HG03439 (cell line): ENCODE data around the gene EDEM1.
"Not testable (repeated sequence)": the region's sequence is repeated elsewhere in the genome, so short reads cannot be mapped to it uniquely, and the experiment has no call there.

Experiments used
- ATAC-seq: cut with Tn5 transposase; IDR thresholded peaks from one replicate; pipeline ENCODE4 v1.9.1; 2021; ENCODE audit warnings: mild to moderate bottlenecking, moderate library complexity; ENCODE audit not compliant: unreplicated experiment

Gene EDEM1

DNA sequence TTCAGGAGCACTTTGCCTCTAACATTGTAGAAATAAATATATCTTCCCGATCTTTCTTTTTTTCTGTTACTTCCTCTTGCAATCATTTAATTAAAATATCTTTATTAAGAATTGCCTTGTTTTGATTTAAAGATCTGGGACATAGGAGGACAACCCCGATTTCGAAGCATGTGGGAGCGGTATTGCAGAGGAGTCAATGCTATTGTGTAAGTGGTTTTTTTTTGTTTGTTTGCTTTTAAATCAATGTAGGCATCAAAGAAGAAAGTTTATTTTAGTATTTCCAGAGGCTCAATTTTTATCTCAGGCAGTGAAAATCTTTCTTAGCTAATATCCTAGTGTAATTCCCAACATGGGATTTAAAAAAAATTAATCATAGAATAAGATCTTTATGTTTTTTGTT lies 15.5 kb upstream of the EDEM1 start:
- ATAC-seq, result no peak

DNA sequence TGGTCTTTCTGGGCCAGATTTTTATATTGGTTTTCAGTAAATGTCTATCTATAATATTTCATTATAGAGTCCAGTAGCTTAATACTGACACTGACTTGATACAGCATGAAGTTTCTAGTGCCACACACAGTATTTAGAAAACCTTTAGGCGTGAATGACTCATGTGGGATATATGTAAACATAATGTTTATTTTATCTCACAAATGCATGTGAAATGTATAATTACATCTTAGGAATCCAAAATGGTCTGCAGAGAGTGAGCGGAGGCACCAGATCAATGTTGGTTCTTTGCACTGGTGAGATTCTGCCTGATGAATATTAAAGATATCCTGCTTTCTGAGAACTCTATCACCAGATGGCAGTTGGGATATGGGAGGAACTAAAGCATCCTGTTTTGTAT lies 8.5 kb upstream of the EDEM1 start:
- not testable (repeated sequence) for ATAC-seq

DNA sequence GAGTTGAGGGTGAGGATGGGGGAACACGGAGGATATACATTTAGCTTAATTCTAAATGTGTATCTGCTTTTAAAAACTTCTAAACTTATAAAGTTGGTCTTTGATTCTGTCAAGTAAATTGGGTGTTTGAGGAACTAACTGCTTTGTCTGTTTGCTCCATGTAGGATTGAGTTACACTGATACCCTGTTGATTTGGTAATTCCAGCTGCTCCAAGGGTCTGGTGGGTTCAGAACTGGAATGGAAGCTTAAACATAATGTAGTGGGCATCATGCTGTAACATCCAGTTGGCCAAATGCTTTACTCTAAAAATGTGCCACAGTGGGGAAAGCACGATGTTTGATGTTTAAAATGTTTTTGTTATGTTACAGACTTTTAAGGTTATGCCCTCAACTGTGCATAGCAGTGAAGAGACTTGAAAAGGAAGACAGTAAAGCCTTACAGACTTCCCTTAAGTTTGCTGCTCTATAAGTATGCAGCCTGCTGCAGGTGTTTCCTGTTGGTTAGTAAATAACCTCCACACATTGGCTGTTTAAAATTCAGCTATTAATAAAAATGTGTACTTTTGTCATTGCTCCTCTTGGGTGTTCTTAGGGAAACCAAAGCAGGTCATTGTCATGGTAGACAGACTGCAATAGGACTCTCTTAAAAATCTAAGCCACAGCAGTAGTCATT lies 5.9 kb upstream of the EDEM1 start:
- peak; percentile 69 for ATAC-seq

DNA sequence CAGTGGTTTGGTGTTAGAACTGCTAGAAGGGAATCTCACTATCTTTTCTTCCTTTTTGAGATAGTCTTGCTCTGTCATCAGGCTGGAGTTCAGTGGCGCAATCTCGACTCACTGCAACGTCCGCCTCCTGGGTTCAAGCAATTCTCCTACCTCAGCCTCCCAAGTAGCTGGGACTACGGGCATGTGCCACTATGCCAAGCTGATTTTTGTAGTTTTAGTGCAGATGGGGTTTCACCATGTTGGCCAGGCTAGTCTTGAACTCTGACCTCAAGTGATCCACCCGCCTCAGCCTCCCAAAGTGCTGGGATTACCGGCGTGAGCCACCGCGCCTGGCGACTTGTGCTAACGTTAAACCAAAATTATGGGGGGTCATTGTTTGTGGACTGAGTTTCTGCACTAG lies 3.8 kb upstream of the EDEM1 start:
- ATAC-seq, result not testable (repeated sequence)

DNA sequence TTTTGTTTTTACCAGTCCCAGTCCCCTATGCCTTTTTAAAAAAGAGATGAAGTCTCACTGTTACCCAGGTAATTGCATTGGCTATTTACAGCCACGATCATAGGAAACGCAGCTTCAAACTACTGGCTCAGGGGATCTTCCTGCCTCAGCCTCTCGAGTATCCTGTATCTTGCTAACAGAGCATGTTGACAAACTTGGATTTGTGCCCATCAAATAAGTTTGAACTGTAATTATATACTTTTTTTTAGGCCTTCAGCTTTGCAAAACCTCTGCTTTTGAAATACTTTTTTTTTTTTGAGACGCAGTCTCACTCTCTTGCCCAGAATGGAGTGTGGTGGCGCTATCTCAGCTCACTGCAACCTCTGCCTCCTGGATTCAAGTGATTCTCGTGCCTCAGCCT lies 3.0 kb upstream of the EDEM1 start:
- no peak for ATAC-seq

DNA sequence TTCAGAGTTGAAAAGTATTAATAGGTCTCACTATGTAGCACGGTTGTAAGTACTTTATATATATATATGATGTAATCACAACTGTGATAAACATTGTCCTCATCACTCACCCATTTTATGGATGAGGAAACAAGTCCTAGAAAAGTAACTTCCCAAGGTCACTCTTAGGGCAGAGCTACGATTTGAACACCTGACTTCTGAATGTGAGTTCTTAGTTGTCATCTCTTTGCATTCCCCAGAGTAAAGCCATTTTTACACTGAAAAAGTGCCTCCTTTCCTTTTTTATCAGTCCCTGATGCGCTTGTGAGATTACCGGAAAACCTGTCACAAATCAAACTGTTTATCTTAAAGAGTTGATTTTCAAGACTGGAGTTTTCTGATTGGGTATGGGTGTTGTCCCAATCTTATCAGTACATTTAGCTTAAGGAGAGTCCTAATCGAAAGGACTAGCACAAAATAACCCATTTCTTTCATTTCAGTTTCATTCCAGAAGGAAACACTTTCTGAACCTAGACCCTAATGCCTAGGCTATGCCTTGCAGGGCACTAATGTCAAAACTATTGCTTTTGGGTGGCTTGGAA lies 2.3 kb upstream of the EDEM1 start:
- ATAC-seq, result no peak

DNA sequence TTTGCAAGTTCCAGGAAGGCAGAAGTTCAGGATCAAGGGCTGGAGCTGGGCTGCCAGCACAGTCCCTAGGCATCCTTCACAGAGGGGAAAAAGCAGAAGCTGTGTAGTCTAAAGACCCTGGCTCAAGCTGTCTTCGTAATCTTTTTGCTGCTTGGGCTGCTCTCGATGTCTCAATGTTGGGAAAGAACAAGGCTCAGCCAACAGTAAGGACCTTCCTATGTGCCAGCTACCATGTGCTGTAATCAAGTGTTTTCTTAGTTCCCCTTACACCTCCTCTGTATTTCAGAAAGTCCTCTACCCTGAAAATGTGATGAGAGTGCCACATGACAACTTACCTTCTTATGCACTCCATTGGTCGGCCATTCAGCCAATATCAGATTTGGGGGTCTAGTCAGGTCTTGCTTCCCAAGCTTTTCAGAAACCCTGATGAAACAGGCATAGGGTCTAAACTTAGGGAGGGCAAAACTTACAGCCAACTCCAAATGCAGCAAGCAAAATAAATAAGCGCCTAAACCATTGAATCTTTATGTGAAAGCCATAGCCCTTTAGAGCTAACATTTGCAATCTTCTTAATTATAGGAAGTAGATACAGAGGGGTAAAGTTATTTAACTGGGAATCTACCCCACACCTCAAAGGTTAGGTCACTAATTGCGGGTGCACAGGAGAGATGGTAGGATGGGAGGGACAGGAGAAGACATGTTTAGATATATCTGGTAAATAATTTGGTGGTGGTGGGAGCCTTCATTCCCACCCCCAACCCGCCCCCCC lies 1.2 kb upstream of the EDEM1 start:
- no peak for ATAC-seq

DNA sequence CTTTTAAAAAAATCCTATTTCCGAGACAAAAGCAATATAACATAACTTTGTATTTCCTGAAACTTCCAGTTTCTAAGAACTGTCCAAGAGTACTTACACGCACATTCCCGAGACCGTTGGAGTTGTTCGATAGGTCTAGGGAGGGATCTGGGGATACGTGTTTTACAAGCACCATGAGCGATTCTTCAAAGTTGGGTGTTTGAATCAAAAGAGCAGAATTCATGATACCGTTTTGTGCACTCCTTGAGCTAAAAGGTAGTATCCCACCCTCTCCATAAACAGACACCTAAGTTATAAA lies 700 bp upstream of the EDEM1 start:
- ATAC-seq, result no peak

DNA sequence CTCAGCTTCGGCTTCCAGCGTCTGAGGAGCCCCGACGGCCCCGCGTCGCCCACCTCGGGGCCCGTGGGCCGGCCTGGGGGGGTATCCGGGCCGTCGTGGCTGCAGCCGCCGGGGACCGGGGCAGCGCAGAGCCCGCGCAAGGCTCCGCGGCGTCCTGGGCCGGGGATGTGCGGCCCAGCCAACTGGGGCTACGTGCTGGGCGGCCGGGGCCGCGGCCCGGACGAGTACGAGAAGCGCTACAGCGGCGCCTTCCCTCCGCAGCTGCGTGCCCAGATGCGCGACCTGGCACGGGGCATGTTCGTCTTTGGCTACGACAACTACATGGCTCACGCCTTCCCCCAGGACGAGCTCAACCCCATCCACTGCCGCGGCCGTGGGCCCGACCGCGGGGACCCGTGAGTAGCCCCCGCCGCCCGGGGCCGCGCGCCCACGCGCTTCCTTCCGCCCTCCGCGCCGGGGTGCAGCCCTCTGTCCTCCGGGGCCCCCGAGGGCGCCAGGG lies 462 bp downstream of the EDEM1 start:
- ATAC-seq, result peak; percentile 18

DNA sequence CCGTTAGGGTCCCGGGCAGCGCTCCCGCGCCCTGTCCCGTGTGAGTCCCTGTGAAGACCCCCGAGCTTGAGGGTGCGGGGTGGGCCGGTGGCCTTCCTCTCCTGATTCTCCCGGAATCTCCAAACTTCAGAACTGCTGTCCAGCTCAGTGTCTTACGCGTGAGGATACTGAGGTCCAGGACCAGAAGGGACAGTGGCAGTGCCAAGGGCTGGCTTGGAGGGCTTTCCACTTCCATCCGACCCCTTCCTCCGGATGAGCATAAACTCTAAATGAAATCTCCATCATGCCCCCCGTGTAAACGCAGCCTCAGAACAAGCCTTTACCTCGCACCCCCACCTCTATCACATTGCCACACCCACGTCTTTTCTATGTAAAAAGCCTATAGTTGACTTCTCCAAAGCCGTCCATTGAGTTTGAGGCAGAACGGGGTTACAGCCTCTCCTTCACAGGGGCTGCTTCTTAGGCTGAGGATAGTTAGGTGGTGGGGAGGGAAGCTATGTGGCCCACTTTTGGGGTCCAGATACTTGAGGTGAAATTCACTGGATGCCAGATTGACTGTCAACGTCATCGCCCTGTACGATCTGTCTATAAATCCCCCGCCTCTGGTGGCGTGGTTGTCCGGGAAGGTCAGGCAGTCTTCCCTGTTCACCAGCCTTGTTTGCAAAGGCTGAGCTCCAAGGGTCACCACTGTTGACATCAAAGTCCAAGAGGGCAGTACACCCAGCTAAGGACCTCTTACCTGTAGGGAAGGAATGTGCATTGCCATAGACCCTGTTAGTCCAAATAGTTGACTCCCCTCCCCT lies 1.1 kb downstream of the EDEM1 start:
- no peak for ATAC-seq

DNA sequence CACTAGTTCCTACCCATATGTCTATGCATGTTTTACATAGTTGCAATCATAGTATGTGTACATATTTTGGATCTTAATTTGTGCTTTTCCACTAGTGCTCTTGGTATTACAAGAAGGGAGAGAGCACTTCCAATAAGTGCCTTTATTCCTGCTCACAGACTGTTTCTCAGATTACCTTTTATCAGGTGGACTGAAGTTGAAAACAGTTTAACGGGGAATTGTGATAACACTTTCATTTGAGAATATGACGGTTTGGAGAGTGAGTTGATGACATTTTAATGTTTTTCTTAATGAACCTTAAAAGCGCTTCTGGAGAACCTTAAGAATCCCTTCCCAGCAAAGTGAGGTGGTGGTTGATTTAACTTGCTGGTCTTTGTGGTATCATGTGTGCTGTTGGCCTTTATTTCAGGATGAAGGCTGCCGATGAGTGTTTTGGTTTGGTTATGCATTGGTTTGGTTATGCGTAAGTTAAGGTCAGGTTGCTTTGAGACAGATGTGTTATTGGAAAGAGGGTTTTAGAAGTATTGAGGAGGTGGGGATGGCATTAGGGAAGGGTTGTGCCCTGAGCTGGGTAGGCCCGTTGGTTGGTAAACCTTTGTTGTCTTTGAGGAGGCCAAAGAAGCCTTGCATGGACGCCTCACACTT lies 2.8 kb downstream of the EDEM1 start:
- ATAC-seq, result no peak

DNA sequence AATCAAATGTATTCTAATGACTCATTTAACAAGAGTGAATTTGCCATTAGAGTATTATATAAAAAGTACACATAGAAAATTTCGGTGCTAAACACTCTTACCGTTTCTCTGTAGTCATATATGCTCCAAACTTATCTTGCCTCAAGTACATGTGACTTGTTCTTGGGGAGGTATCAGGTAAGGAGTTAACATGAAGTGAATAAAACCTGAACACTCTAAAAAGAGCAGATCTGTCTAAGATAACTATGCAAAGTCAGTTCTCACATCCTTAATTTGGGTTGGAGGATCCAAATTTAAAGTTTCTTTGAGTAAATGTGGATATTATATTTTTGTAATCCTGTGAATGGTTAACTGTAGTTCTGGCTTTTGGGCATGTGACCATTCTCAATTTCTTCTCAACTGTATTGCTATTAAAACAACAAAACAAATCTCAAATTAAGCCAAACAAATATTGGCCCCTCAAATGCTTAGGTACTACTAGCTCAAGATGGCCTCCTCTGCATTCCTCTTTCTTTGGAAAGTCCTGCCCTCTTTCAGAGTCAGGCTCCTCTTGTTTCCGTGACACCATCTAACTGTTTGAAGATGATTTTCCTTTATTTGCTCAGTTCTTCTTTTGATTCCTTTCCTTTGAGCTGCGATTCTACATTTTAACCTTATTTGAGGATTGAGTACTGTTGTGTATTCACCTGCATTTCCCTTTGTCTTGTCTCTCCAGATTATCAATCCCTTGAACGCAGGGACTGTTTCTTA lies 4.2 kb downstream of the EDEM1 start:
- ATAC-seq, result no peak

DNA sequence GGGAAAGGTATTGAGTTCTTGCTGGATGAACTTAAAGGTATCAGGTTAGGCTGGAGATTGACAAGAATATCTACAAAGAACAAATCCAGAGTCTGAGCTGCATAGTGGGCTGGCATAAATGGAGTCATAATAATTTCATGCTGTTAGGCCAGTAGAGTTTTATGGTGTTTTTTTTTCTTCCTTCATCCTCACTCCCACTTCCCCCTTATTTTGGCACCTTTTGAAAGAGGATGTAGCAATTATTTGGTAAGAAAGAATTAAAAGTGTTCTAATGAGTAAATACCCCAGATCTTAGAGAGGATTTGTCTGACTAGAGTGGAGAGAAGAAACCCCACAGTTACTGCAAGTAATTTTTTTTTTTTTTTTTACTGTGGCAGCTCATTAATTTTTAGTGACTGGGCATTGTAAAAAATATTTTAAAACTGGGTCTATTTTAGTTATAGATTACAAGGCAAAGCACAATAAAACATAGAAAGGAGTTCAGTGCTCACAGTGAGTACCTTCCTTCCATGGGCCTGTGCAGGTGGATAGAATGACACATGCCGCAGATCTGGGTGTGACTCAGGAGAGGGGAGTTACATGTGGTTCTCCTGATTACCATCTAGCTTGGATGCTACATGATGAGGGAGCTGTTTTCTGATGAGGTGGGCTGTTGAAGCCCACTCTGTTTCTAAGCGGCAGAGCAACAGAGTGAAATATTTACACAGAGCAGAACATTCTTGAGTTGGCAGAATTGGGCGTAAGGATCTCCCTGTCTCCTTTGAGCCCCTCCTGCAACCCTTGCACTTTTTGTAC lies 5.3 kb downstream of the EDEM1 start:
- ATAC-seq, result no peak

DNA sequence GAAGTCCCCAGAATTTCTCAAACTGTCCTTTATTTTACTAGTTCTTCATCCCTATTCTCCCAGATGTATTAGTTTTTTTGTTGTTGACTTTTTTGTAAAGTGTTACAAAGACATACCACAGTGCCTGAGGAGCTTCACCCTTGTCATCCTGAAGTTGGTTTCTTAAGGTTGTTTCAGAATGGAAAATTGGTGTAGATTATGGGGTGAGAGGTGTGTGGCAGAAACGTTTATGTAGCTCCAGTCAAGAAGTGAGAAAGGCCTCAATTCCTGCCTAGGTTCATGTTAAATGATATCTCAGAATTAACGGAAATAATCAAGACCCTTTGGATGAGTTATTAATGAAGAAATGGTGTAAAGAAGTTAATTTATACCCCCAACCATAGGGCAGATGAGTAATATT lies 6.8 kb downstream of the EDEM1 start:
- no peak for ATAC-seq

DNA sequence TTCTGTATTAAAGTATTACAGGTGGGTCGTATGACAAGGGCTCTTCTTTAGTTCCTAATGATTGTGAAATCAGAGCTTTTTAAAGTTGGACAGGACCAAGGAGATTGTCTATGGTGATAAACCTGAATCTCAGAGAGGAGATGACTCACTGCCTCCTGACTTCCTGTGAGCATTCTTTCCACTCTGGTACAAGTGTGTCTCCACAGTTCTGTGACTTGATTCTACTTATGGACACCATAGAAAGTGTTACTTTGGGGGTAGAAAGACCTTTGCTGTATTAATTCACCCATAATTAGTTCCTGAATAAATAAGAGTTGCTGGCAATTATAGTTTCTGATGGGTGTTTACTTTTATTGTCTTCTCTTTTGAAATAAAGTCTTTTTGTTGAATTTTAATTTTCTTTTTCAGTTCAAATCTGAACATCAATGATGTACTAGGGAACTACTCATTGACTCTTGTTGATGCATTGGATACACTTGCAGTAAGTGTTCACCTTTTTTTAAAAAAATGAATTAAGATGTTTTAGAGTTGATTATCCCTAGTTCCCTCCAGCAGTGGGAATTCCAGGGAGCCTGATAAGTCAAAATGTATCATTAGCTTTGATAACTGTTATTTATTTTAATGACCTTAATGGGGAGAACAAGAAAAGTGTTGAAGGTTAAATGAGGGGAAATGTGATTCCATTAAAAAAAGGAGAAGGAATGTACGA lies 7.4 kb downstream of the EDEM1 start:
- ATAC-seq, result peak; percentile 28

DNA sequence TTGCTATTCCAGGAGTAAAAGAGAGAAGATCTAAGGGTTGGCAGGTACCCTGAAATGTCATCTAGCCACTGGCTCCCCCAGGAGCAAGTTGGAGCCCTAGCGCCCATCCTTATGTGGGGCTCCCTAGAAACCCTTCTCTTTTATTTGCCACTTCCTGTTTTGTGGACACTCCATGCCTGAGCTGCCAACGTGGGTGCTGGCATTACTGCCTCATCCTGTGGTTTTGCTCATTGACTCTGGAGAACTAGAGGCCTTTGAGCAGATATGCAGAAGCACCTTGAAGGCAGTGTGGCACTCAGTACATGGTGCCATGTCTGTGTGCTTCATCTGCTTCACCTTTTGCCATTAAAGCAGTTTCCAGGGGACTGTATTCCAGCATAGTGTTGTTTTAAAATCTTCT lies 8.1 kb downstream of the EDEM1 start:
- ATAC-seq, result no peak

DNA sequence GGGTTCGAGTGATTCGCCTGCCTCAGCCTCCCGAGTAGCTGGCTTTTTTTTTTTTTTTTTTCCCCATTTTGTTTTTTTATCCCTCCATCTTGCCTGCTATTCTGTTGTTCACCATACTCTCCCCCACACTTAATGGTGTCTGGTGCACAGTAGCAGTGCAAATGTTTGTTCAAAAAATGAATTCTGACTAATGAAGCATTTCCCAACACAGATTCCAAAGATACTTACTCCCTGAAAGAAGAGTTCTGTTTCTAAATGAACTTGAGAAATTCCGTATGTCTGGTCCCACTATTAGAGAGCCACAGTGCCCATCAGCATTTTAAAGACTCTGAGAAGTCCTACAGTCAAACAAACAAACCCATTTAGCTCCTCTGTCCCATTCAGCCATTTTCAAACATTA lies 9.5 kb downstream of the EDEM1 start:
- ATAC-seq, result no peak

DNA sequence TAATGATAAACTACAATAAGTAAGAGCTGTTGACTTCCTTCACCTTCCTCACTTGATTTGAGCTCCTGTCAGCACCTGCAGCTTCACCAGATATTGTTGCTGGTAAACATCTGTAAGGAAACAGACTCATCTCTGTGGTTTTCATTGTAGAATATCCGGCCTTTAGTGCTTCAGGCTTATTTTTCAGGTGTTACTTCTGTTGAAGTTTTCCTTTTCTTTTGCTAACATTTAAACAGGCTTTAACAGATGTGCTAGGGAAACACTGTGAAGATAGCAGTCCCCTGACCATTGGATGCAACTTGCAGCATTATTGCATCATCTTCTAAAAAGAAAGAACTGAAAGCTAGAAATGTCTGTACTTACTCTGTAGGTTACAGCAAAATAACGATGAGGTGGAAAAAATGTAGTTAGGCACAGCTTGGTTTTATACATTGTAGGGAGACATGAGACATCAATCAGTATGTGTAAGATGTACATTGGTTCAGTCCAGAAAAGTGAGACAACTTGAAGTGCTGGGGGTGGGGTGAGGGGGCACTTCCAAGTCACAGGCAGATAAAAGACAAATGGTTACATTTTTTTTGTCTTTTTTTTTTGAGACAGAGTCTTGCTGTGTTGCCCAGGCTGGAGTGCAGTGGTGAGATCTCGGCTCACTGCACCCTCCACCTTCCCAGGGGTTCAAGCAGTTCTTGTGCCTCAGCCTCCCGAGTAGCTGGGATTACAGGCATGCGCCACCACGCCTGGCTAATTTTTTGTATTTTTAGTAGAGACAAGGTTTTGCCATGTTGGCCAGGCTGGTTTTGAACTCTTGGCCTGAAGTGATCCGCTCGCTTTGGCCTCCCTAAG lies 10.2 kb downstream of the EDEM1 start:
- peak; percentile 60 for ATAC-seq
